Measurements from ENCODE around the gene COA3.

DNA sequence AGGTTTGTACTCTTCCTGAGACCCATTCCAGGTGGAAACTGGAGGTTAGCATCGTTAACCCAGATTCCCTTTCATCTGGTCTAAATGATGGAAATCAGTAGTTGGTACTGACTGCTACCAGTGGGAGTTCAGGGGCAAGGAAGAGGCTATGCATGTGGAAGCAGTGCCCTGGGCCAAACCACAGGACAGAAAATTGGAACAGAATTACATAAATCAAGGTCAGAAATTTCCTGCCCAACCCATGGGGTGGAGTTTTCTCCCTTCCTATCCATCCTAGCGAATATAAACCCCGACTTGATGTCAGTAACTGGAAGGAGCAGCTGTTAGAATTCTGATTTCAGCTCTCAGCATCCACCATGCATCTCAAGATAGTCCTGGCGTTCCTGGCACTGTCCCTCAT, 45.8 kb upstream of the COA3 start, which contains the start of gene AOC2:
- no peak for TF ChIP-seq EZH2 (IDR thresholded peaks at IDR 0.05)
- no peak for TF ChIP-seq POLR2AphosphoS5 (IDR thresholded peaks at IDR 0.05; ENCODE audit: borderline replicate concordance, low read depth, low read length)
- TF ChIP-seq FOXP2 (optimal IDR thresholded peaks at IDR 0.05; ENCODE audit: control extremely low read depth, extremely low read length, insufficient read depth): no peak
